Panc1 (cell line): ENCODE measurements around the gene SOX5. TPM values are rescaled to one million over a fixed set of nuclear protein-coding genes. Genes with fewer than 3 reads are reported as not detected.

ENCODE experiments used
- ATAC-seq: fragments of 200-7000 bp; cut with Tn5 transposase; 2 replicates; pipeline ENCODE4 v1.9.1; 2020; ENCODE audit warnings: mild to moderate bottlenecking, moderate library complexity
- BruUV-seq: library from RNA; stranded (reverse); fragments of 400-500 nt; replicated peaks from 2 replicates; lab custom pipeline; 2021; lab: Mats Ljungman, UMichigan
- CTCF ChIA-PET: fragments of 300-600 bp; sonication (Branson Sonifier 250); formaldehyde crosslinking; loops from one replicate; lab custom pipeline; 2022; ENCODE audit warnings: antibody characterized with exemption; lab: Charles Lee
- POLR2A ChIA-PET: fragments of 300-600 bp; sonication (Branson Sonifier 250); formaldehyde crosslinking; loops from one replicate; lab custom pipeline; 2022; ENCODE audit warnings: antibody characterized with exemption; lab: Charles Lee
- DNase-seq: peaks from one replicate; pipeline ENCODE4 v3.0.0-alpha.2; 2010; ENCODE audit warnings: low read depth, low spot score
- H3K27ac ChIP-seq: 2 replicates; pipeline ENCODE4 v1.5.1; 2011; ENCODE audit warnings: mild to moderate bottlenecking, low read length, inconsistent platforms
- H3K27me3 ChIP-seq: fragments of 200-500 bp; sonication (Bioruptor generic); 2 replicates; pipeline ENCODE4 v1.6.0; 2014; ENCODE audit warnings: low read length, inconsistent platforms; ENCODE audit not compliant: control insufficient read depth, insufficient read depth
- H3K36me3 ChIP-seq: fragments of 200-500 bp; sonication (Bioruptor generic); 2 replicates; pipeline ENCODE4 v1.5.1; 2014; ENCODE audit warnings: inconsistent platforms, mild to moderate bottlenecking, low read length, moderate library complexity; ENCODE audit not compliant: control insufficient read depth, insufficient read depth
- H3K4me1 ChIP-seq: 2 replicates; pipeline ENCODE4 v1.5.1; 2011; ENCODE audit warnings: inconsistent platforms, mild to moderate bottlenecking, low read length, moderate library complexity; ENCODE audit not compliant: control insufficient read depth, insufficient read depth
- H3K4me3 ChIP-seq, 2 experiments: 2 replicates each; pipeline ENCODE4 v1.5.1; 2011 to 2012; ENCODE audit warnings: low read depth in 2 of 2, low read length in 2 of 2, mild to moderate bottlenecking in 2 of 2, inconsistent platforms in 1 of 2, moderate library complexity in 1 of 2
- H3K9me3 ChIP-seq: fragments of 200-500 bp; sonication (Bioruptor generic); 2 replicates; pipeline ENCODE4 v1.5.1; 2014; ENCODE audit warnings: low read depth, mild to moderate bottlenecking, inconsistent platforms, low read length, moderate library complexity; ENCODE audit not compliant: control insufficient read depth, insufficient read depth
- POLR2AphosphoS5 ChIP-seq: IDR thresholded peaks from 2 replicates; pipeline ENCODE4 v1.6.1; 2012; ENCODE audit warnings: mild to moderate bottlenecking, low read depth, low read length, moderate library complexity
- SIN3A ChIP-seq: IDR thresholded peaks from 2 replicates; pipeline ENCODE4 v1.6.1; 2012; ENCODE audit warnings: low read depth, mild to moderate bottlenecking, low read length, moderate library complexity, borderline replicate concordance; ENCODE audit not compliant: insufficient read depth
- TCF7L2 ChIP-seq: IDR thresholded peaks from 2 replicates; pipeline ENCODE4 v1.6.1; 2011; ENCODE audit warnings: mild to moderate bottlenecking, low read depth, low read length, inconsistent platforms
- in situ Hi-C: cut with HindIII; loops from 2 replicates; pipeline ENCODE4 v1.10.0; 2016; ENCODE audit warnings: low sequenced_read_pairs, low pct_unique_long_range_greater_than_20kb
- intact Hi-C: fragments of 100-400 bp; cut with micrococcal nuclease; formaldehyde crosslinking; loops from one replicate; pipeline ENCODE4 v1.10.0; 2022; ENCODE audit not compliant: unreplicated experiment
- total RNA-seq: library from RNA; stranded (reverse); gene quantifications from one replicate; pipeline ENCODE4 v1.2.1, GENCODE V29; 2021; ENCODE audit not compliant: unreplicated experiment
- TF ChIP-seq, protein P1 (sequence below): fragments of 450-650 bp; IDR thresholded peaks from 2 replicates; pipeline ENCODE4 v1.5.1; 2017; ENCODE audit warnings: mild to moderate bottlenecking
- TF ChIP-seq, protein P2 (sequence below), 2 experiments: IDR thresholded peaks; 2 replicates each; pipeline ENCODE4 v1.6.1; 2011 to 2012; ENCODE audit warnings: low read depth in 2 of 2, control low read depth in 1 of 2, low read length in 1 of 2, mild to moderate bottlenecking in 1 of 2, moderate library complexity in 1 of 2; ENCODE audit not compliant: insufficient read depth in 1 of 2

Gene SOX5
- total RNA-seq, 1 experiment from 2014 or later, result 0.23 TPM

DNA sequence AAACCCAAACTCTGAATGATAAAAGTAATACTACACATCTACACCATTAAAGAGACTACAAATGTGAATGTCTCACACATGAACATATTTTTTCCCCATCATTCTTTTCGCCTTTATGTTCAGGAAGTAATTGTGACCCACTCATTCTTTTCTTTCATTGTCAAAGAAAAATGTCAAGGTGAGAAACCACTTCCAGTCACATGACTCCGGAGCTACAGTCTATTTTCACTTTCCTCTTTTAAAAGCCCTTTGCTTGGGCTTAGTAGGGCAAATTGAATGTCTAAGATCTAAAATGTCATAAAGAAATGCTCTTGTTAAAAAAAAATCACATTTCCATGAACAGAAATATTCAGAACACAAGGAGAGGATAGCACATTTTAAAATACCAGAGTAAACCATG, 461.3 kb downstream of the SOX5 start:
- in situ Hi-C loops, result no loop called here
- TF ChIP-seq, protein P1, sequence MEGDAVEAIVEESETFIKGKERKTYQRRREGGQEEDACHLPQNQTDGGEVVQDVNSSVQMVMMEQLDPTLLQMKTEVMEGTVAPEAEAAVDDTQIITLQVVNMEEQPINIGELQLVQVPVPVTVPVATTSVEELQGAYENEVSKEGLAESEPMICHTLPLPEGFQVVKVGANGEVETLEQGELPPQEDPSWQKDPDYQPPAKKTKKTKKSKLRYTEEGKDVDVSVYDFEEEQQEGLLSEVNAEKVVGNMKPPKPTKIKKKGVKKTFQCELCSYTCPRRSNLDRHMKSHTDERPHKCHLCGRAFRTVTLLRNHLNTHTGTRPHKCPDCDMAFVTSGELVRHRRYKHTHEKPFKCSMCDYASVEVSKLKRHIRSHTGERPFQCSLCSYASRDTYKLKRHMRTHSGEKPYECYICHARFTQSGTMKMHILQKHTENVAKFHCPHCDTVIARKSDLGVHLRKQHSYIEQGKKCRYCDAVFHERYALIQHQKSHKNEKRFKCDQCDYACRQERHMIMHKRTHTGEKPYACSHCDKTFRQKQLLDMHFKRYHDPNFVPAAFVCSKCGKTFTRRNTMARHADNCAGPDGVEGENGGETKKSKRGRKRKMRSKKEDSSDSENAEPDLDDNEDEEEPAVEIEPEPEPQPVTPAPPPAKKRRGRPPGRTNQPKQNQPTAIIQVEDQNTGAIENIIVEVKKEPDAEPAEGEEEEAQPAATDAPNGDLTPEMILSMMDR, result no peak
- no peak for TF ChIP-seq POLR2AphosphoS5
- TF ChIP-seq, protein P2, sequence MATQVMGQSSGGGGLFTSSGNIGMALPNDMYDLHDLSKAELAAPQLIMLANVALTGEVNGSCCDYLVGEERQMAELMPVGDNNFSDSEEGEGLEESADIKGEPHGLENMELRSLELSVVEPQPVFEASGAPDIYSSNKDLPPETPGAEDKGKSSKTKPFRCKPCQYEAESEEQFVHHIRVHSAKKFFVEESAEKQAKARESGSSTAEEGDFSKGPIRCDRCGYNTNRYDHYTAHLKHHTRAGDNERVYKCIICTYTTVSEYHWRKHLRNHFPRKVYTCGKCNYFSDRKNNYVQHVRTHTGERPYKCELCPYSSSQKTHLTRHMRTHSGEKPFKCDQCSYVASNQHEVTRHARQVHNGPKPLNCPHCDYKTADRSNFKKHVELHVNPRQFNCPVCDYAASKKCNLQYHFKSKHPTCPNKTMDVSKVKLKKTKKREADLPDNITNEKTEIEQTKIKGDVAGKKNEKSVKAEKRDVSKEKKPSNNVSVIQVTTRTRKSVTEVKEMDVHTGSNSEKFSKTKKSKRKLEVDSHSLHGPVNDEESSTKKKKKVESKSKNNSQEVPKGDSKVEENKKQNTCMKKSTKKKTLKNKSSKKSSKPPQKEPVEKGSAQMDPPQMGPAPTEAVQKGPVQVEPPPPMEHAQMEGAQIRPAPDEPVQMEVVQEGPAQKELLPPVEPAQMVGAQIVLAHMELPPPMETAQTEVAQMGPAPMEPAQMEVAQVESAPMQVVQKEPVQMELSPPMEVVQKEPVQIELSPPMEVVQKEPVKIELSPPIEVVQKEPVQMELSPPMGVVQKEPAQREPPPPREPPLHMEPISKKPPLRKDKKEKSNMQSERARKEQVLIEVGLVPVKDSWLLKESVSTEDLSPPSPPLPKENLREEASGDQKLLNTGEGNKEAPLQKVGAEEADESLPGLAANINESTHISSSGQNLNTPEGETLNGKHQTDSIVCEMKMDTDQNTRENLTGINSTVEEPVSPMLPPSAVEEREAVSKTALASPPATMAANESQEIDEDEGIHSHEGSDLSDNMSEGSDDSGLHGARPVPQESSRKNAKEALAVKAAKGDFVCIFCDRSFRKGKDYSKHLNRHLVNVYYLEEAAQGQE (IDR thresholded peaks at IDR 0.05; ENCODE audit: insufficient read depth in 1 of 2, low read depth in 2 of 2, low read length in 1 of 2), result no peak
- no peak for TF ChIP-seq SIN3A
- TF ChIP-seq TCF7L2, result no peak
- POLR2A ChIA-PET, result no interaction called here
- no peak for DNase-seq
- no TSS peak for BruUV-seq
- Histone ChIP-seq H3K27me3 (no peaks in the 10 kb centered on the region), H3K27ac (no peak overlapping the region), H3K36me3 (no peaks in the 10 kb centered on the region), H3K4me1 (no peaks in the 10 kb centered on the region), H3K4me3 (no peak overlapping the region), H3K9me3 (no peaks in the 10 kb centered on the region)
- CTCF ChIA-PET, result no interaction called here
- intact Hi-C loops, result no loop called here
- no peak for ATAC-seq

DNA sequence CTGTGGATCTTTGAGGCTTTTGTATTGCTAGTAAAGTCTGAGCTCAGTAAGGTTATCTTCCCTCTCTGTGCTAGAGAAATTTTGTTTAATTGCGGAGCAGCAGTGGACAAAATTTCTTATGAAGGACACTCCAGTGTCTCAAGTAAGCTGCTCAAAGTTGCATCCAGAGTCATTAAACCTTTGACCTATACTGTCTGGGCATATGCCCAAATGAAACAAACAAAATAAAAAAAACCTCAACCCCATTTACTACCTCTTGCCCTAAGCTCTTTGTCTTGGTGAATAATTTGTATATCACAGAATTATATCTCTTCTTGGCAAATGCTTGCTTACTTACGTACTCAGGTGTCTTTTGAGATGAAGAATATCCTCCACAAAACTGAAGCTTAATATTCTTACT, 465.2 kb downstream of the SOX5 start:
- TF ChIP-seq, protein P2 (IDR thresholded peaks at IDR 0.05; ENCODE audit: insufficient read depth in 1 of 2, low read depth in 2 of 2, low read length in 1 of 2), result no peak
- TF ChIP-seq SIN3A (no peak), POLR2AphosphoS5 (no peak)
- no peaks in the 10 kb centered on the region for H3K36me3 ChIP-seq
- ChIA-PET CTCF (no interaction called here), POLR2A (no interaction called here)
- no peaks in the 10 kb centered on the region for H3K4me1 ChIP-seq
- no TSS peak for BruUV-seq
- DNase-seq (no peak), ATAC-seq (no peak)
- no peaks in the 10 kb centered on the region for H3K9me3 ChIP-seq
- H3K27ac ChIP-seq, result no peak overlapping the region
- no peak overlapping the region for H3K4me3 ChIP-seq
- no peaks in the 10 kb centered on the region for H3K27me3 ChIP-seq
- intact Hi-C loops (no loop called here), in situ Hi-C loops (no loop called here)
